Measurements from ENCODE around the gene SLC24A3.

SLC24A3 gene

DNA sequence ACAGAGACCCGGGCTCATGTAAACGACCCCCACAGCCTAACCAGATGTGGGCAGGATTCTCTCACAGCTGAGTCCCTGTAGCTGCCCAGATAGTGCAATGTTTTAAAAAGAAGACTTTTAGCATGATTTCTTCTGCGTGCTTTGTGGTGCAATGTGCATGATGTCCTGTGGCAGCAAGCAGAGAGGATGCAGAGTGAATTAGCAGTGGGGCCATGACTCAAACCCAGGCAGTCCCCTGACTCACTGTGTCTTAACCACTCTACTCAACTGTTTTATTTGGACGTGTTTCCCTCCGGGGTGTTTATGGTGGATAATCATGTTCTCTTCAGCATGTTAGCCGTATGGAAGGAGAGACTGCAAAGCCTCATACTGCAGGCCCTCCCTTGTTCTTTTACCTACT lies 247.9 kb downstream of the SLC24A3 start:
- Histone ChIP-seq H3K9me2 (replicated peaks; ENCODE audit: control insufficient read depth, low read length) (no peaks in the 10 kb centered on the region), H3K4me2 (ENCODE audit: low read length) (no peak overlapping the region), H3F3A (ENCODE audit: control insufficient read depth, insufficient read depth) (no peaks in the 10 kb centered on the region), H3K36me3 (ENCODE audit: control insufficient read depth, low read length) (no peaks in the 10 kb centered on the region), H3K4me1 (ENCODE audit: control insufficient read depth, low read length) (no peaks in the 10 kb centered on the region), H3K9me3 (ENCODE audit: control insufficient read depth, insufficient read depth, low read length) (no peaks in the 10 kb centered on the region), H3K4me3 (ENCODE audit: low read length) (no peak overlapping the region), H4K20me1 (ENCODE audit: control insufficient read depth, insufficient read depth, low read depth, low read length) (no peaks in the 10 kb centered on the region), H3K27me3 (ENCODE audit: control insufficient read depth, low read length) (no peaks in the 10 kb centered on the region), H3K27ac (ENCODE audit: low read depth, low read length) (no peak overlapping the region), H3K79me2 (ENCODE audit: control insufficient read depth, low read length) (no peaks in the 10 kb centered on the region)
- TF ChIP-seq CTCF (IDR thresholded peaks at IDR 0.05; ENCODE audit: low read depth, low read length, poor library complexity, severe bottlenecking), result no peak
- no peak for TF ChIP-seq EZH2phosphoT487 (IDR thresholded peaks at IDR 0.05; ENCODE audit: borderline replicate concordance, low read length)

DNA sequence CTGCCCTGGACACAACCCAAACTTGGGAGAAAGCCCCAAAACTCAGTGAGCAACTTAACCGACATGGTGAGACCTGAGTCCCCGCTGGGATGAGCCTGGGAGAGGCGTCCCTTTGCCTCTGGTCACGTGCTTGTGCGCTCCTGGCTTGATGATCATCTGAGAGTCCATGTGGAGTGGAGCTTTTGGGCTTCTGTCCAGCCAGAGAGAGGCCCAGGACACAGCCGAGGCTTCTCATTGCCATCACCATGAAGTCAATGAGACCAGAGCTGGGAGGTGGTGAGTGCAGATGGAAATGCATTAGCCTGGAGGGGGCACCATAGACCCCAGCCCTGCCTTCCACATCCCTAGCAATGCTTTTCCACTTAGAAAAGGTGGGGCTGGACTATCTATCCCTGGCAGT lies 250.0 kb downstream of the SLC24A3 start:
- Histone ChIP-seq H4K20me1 (ENCODE audit: control insufficient read depth, insufficient read depth, low read depth, low read length) (no peaks in the 10 kb centered on the region), H3F3A (ENCODE audit: control insufficient read depth, insufficient read depth) (no peaks in the 10 kb centered on the region), H3K4me2 (ENCODE audit: low read length) (no peak overlapping the region), H3K79me2 (ENCODE audit: control insufficient read depth, low read length) (no peaks in the 10 kb centered on the region), H3K27ac (ENCODE audit: low read depth, low read length) (no peak overlapping the region), H3K9me3 (ENCODE audit: control insufficient read depth, insufficient read depth, low read length) (no peaks in the 10 kb centered on the region), H3K27me3 (ENCODE audit: control insufficient read depth, low read length) (no peaks in the 10 kb centered on the region), H3K4me1 (ENCODE audit: control insufficient read depth, low read length) (no peaks in the 10 kb centered on the region), H3K9me2 (replicated peaks; ENCODE audit: control insufficient read depth, low read length) (no peaks in the 10 kb centered on the region), H3K4me3 (ENCODE audit: low read length) (no peak overlapping the region), H3K36me3 (ENCODE audit: control insufficient read depth, low read length) (no peaks in the 10 kb centered on the region)
- no peak for TF ChIP-seq CTCF (IDR thresholded peaks at IDR 0.05; ENCODE audit: low read depth, low read length, poor library complexity, severe bottlenecking)
- TF ChIP-seq EZH2phosphoT487 (IDR thresholded peaks at IDR 0.05; ENCODE audit: borderline replicate concordance, low read length), result no peak

DNA sequence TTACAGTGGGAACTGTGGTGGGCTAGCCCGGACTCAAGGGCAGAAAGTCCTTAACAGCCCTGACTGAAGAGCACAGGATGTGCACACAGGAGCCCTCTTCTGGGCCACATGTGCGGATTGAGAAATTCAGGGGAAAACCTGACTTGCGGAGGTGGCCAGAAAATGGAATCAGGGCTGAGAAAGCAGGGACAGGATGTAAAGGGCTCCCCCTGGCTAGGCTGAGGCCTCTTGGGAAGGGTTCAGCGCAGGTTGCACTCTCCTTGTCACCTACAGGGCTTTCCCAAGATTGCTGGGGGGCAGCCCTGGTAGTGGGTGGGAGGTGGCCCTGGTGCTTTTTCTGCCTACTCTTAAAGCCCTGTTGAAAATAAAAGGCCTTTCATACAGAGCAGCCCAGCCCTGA lies 251.2 kb downstream of the SLC24A3 start:
- H3K27ac ChIP-seq (ENCODE audit: low read depth, low read length), result no peak overlapping the region
- no peaks in the 10 kb centered on the region for H3K4me1 ChIP-seq (ENCODE audit: control insufficient read depth, low read length)
- no peak overlapping the region for H3K4me3 ChIP-seq (ENCODE audit: low read length)
- H3F3A ChIP-seq (ENCODE audit: control insufficient read depth, insufficient read depth), result no peaks in the 10 kb centered on the region
- no peaks in the 10 kb centered on the region for H3K36me3 ChIP-seq (ENCODE audit: control insufficient read depth, low read length)
- H3K27me3 ChIP-seq (ENCODE audit: control insufficient read depth, low read length), result no peaks in the 10 kb centered on the region
- no peaks in the 10 kb centered on the region for H3K9me2 ChIP-seq (replicated peaks; ENCODE audit: control insufficient read depth, low read length)
- no peaks in the 10 kb centered on the region for H4K20me1 ChIP-seq (ENCODE audit: control insufficient read depth, insufficient read depth, low read depth, low read length)
- no peaks in the 10 kb centered on the region for H3K9me3 ChIP-seq (ENCODE audit: control insufficient read depth, insufficient read depth, low read length)
- no peaks in the 10 kb centered on the region for H3K79me2 ChIP-seq (ENCODE audit: control insufficient read depth, low read length)
- TF ChIP-seq CTCF (IDR thresholded peaks at IDR 0.05; ENCODE audit: low read depth, low read length, poor library complexity, severe bottlenecking), result no peak
- TF ChIP-seq EZH2phosphoT487 (IDR thresholded peaks at IDR 0.05; ENCODE audit: borderline replicate concordance, low read length), result no peak
- no peak overlapping the region for H3K4me2 ChIP-seq (ENCODE audit: low read length)

DNA sequence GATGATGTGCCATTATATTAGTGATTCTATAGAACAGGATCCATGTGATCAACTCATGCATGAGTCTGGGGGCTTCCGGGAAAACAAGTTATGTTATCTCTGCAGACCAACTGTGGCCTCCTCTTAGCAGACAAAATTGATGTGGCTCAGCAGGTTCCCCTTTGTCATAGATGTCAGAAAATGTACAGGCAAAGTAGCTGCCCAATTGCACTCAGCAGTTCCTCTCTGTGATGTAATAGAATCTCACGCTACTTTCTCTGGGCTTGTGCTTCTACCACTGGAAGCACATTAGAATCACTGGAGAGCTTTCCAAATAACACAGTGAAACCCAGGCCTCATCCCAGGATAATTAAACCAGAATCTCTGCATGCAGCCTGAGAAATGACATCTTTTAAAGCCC lies 253.1 kb downstream of the SLC24A3 start:
- no peaks in the 10 kb centered on the region for H3K9me3 ChIP-seq (ENCODE audit: control insufficient read depth, insufficient read depth, low read length)
- no peaks in the 10 kb centered on the region for H3K9me2 ChIP-seq (replicated peaks; ENCODE audit: control insufficient read depth, low read length)
- H3K79me2 ChIP-seq (ENCODE audit: control insufficient read depth, low read length), result no peaks in the 10 kb centered on the region
- no peak for TF ChIP-seq EZH2phosphoT487 (IDR thresholded peaks at IDR 0.05; ENCODE audit: borderline replicate concordance, low read length)
- H3F3A ChIP-seq (ENCODE audit: control insufficient read depth, insufficient read depth), result no peaks in the 10 kb centered on the region
- no peaks in the 10 kb centered on the region for H3K36me3 ChIP-seq (ENCODE audit: control insufficient read depth, low read length)
- no peaks in the 10 kb centered on the region for H3K27me3 ChIP-seq (ENCODE audit: control insufficient read depth, low read length)
- no peak overlapping the region for H3K27ac ChIP-seq (ENCODE audit: low read depth, low read length)
- no peaks in the 10 kb centered on the region for H3K4me1 ChIP-seq (ENCODE audit: control insufficient read depth, low read length)
- H3K4me2 ChIP-seq (ENCODE audit: low read length), result no peak overlapping the region
- H3K4me3 ChIP-seq (ENCODE audit: low read length), result no peak overlapping the region
- H4K20me1 ChIP-seq (ENCODE audit: control insufficient read depth, insufficient read depth, low read depth, low read length), result no peaks in the 10 kb centered on the region

Data from DOHH2 (cell line).